PC-9 (cell line): ENCODE results near the gene TBC1D22A. TPM values are rescaled to one million over a fixed set of nuclear protein-coding genes. Genes with fewer than 3 reads are reported as not detected.
"Not testable (repeated sequence)": the region's sequence is repeated elsewhere in the genome, so short reads cannot be mapped to it uniquely, and the experiment has no call there.

Experiments used
- BruUV-seq: library from RNA; stranded (reverse); fragments of 400-500 nt; replicated peaks from 2 replicates; lab custom pipeline; 2021; lab: Mats Ljungman, UMichigan
- CTCF ChIA-PET: fragments of 300-600 bp; sonication (Branson Sonifier 250); formaldehyde crosslinking; loops from one replicate; lab custom pipeline; 2022; ENCODE audit warnings: antibody characterized with exemption; lab: Charles Lee
- POLR2A ChIA-PET: fragments of 300-600 bp; sonication (Branson Sonifier 250); formaldehyde crosslinking; loops from one replicate; lab custom pipeline; 2022; ENCODE audit warnings: antibody characterized with exemption; ENCODE audit not compliant: unreplicated experiment; lab: Charles Lee
- DNase-seq, 2 experiments: peaks; one replicate each; pipeline versions ENCODE4 v3.0.0 to v3.0.0-alpha.2; 2015 to 2022; ENCODE audit warnings: mixed read lengths in 1 of 2
- H2AFZ ChIP-seq: fragments of 200-600 bp; sonication (generic); 2 replicates; pipeline ENCODE4 v1.8.1; 2017; ENCODE audit warnings: antibody characterized with exemption
- H3F3A ChIP-seq: fragments of 200-600 bp; sonication (generic); 2 replicates; pipeline ENCODE4 v1.8.1; 2017; ENCODE audit warnings: antibody characterized with exemption, mild to moderate bottlenecking, low read depth; ENCODE audit not compliant: insufficient read depth
- H3K27ac ChIP-seq: fragments of 200-600 bp; sonication (generic); 2 replicates; pipeline ENCODE4 v1.6.1; 2016; ENCODE audit warnings: mixed run types
- H3K27me3 ChIP-seq: fragments of 200-600 bp; sonication (generic); 2 replicates; pipeline ENCODE4 v1.6.1; 2016; ENCODE audit warnings: low read depth, mixed run types; ENCODE audit not compliant: insufficient read depth
- H3K36me3 ChIP-seq: fragments of 200-600 bp; sonication (generic); 2 replicates; pipeline ENCODE4 v1.6.1; 2016; ENCODE audit warnings: low read depth, mixed run types
- H3K4me1 ChIP-seq: fragments of 200-600 bp; sonication (generic); replicated peaks from 2 replicates; pipeline ENCODE4 v1.6.1; 2016; ENCODE audit warnings: mixed run types; ENCODE audit not compliant: insufficient read depth
- H3K4me2 ChIP-seq: fragments of 200-600 bp; sonication (generic); 2 replicates; pipeline ENCODE4 v1.6.1; 2017; ENCODE audit warnings: mixed run types
- H3K4me3 ChIP-seq: fragments of 200-600 bp; sonication (generic); 2 replicates; pipeline ENCODE4 v1.6.1; 2016; ENCODE audit warnings: mixed run types
- H3K79me2 ChIP-seq: fragments of 200-600 bp; sonication (generic); 2 replicates; pipeline ENCODE4 v1.6.1; 2017; ENCODE audit warnings: low read depth, mixed run types
- H3K9me2 ChIP-seq: fragments of 200-600 bp; sonication (generic); 2 replicates; pipeline ENCODE4 v1.8.1; 2017; ENCODE audit warnings: mild to moderate bottlenecking; ENCODE audit not compliant: insufficient read depth
- H3K9me3 ChIP-seq: fragments of 200-600 bp; sonication (generic); 2 replicates; pipeline ENCODE4 v1.8.1; 2016; ENCODE audit warnings: low read depth; ENCODE audit not compliant: insufficient read depth
- H4K20me1 ChIP-seq: fragments of 200-600 bp; sonication (generic); 2 replicates; pipeline ENCODE4 v1.8.1; 2017; ENCODE audit not compliant: insufficient read depth
- CTCF ChIP-seq: fragments of 200-600 bp; sonication (generic); conservative IDR thresholded peaks from 2 replicates; pipeline ENCODE4 v1.6.1; 2017; ENCODE audit warnings: mixed run types, antibody characterized with exemption, mild to moderate bottlenecking, moderate library complexity
- EZH2 ChIP-seq: fragments of 200-600 bp; sonication (generic); IDR thresholded peaks from 2 replicates; pipeline ENCODE4 v1.8.0; 2017; ENCODE audit warnings: antibody characterized with exemption, low read depth
- intact Hi-C: fragments of 100-400 bp; cut with micrococcal nuclease; formaldehyde crosslinking; loops from one replicate; pipeline ENCODE4 v1.10.0; 2022; ENCODE audit not compliant: unreplicated experiment
- total RNA-seq: library from RNA; stranded (reverse); gene quantifications from 2 replicates; pipeline ENCODE4 v1.2.3, GENCODE V29; 2021

Gene TBC1D22A
- total RNA-seq, 1 experiment from 2014 or later = 40.3 TPM

GRCh38 chr22:47115518-47115890 is 353.1 kb downstream of the TBC1D22A start:
- Histone ChIP-seq H3K79me2 (no peaks in the 10 kb centered on the region), H4K20me1 (no peaks in the 10 kb centered on the region), H3K36me3 (no peaks in the 10 kb centered on the region), H3K4me2 (no peak overlapping the region), H3K27ac (no peak overlapping the region), H3K4me3 (no peak overlapping the region), H3K9me3 (no peaks in the 10 kb centered on the region), H3K4me1 (no peaks in the 10 kb centered on the region), H3K9me2 (no peaks in the 10 kb centered on the region), H3K27me3 (no peaks in the 10 kb centered on the region), H2AFZ (no peak overlapping the region), H3F3A (no peaks in the 10 kb centered on the region)
- POLR2A ChIA-PET = no interaction called here
- DNase-seq = no peak
- intact Hi-C loops = no loop called here
- BruUV-seq = no TSS peak
- no peak for TF ChIP-seq CTCF
- TF ChIP-seq EZH2 = no peak
- CTCF ChIA-PET = no interaction called here

GRCh38 chr22:47115921-47116320 is 353.5 kb downstream of the TBC1D22A start:
- no peak for TF ChIP-seq CTCF
- TF ChIP-seq EZH2 = no peak
- Histone ChIP-seq H3K4me2 (no peak overlapping the region), H3K27me3 (no peaks in the 10 kb centered on the region), H3K9me2 (no peaks in the 10 kb centered on the region), H2AFZ (no peak overlapping the region), H3K9me3 (no peaks in the 10 kb centered on the region), H4K20me1 (no peaks in the 10 kb centered on the region), H3K4me1 (no peaks in the 10 kb centered on the region), H3K79me2 (no peaks in the 10 kb centered on the region), H3K4me3 (no peak overlapping the region), H3F3A (no peaks in the 10 kb centered on the region), H3K36me3 (no peaks in the 10 kb centered on the region), H3K27ac (no peak overlapping the region)
- DNase-seq = no peak
- intact Hi-C loops = no loop called here
- CTCF ChIA-PET = no interaction called here
- POLR2A ChIA-PET = no interaction called here
- BruUV-seq = no TSS peak

GRCh38 chr22:47116426-47117341 is 354.2 kb downstream of the TBC1D22A start:
- BruUV-seq = no TSS peak
- Histone ChIP-seq H3K9me3 (no peaks in the 10 kb centered on the region), H3K79me2 (no peaks in the 10 kb centered on the region), H4K20me1 (no peaks in the 10 kb centered on the region), H3K4me3 (no peak overlapping the region), H3K27me3 (no peaks in the 10 kb centered on the region), H2AFZ (no peak overlapping the region), H3K9me2 (no peaks in the 10 kb centered on the region), H3K27ac (no peak overlapping the region), H3K4me2 (no peak overlapping the region), H3K36me3 (no peaks in the 10 kb centered on the region), H3F3A (no peaks in the 10 kb centered on the region), H3K4me1 (no peaks in the 10 kb centered on the region)
- TF ChIP-seq CTCF = no peak
- TF ChIP-seq EZH2 = no peak
- no peak for DNase-seq
- POLR2A ChIA-PET = no interaction called here
- CTCF ChIA-PET = no interaction called here
- intact Hi-C loops = no loop called here

GRCh38 chr22:47117442-47117841 is 355.0 kb downstream of the TBC1D22A start:
- intact Hi-C loops, H3K4me1 ChIP-seq, H3K4me2 ChIP-seq, H3F3A ChIP-seq, H4K20me1 ChIP-seq, H3K27ac ChIP-seq, H3K9me3 ChIP-seq, POLR2A ChIA-PET, BruUV-seq, H3K9me2 ChIP-seq, H3K27me3 ChIP-seq, H3K4me3 ChIP-seq, H3K36me3 ChIP-seq, H2AFZ ChIP-seq, DNase-seq, CTCF ChIA-PET, H3K79me2 ChIP-seq: not testable (repeated sequence)
